ENCODE data around the gene CDKL5.

Gene CDKL5

GRCh38 chrX:18461431-18461830, 36.0 kb downstream of the CDKL5 start:
- DNase-seq = no peak

- no peak for DNase-seq
Measured at GRCh38 chrX:18464499-18464898, 39.1 kb downstream of the CDKL5 start.

GRCh38 chrX:18465051-18465450, 39.6 kb downstream of the CDKL5 start:
- DNase-seq = no peak

- no peak for DNase-seq
Measured at GRCh38 chrX:18468599-18468998, 43.2 kb downstream of the CDKL5 start.

GRCh38 chrX:18471296-18471695, 45.9 kb downstream of the CDKL5 start:
- DNase-seq = no peak

- DNase-seq = peak; percentile 2
Measured at GRCh38 chrX:18490806-18491555, 65.6 kb downstream of the CDKL5 start.

- DNase-seq = peak; percentile 56
Measured at GRCh38 chrX:18491587-18492340, 66.4 kb downstream of the CDKL5 start.

- DNase-seq = no peak
Measured at GRCh38 chrX:18534949-18535348, 109.5 kb downstream of the CDKL5 start.

GRCh38 chrX:18537068-18537467, 111.7 kb downstream of the CDKL5 start:
- DNase-seq = no peak

GRCh38 chrX:18537524-18537923, 112.1 kb downstream of the CDKL5 start:
- DNase-seq = no peak

GRCh38 chrX:18542131-18542530, 116.7 kb downstream of the CDKL5 start:
- DNase-seq = no peak

- no peak for DNase-seq
Measured at GRCh38 chrX:18542905-18543304, 117.5 kb downstream of the CDKL5 start.

GRCh38 chrX:18543738-18544137, 118.3 kb downstream of the CDKL5 start:
- no peak for DNase-seq

GRCh38 chrX:18545771-18546170, 120.4 kb downstream of the CDKL5 start:
- DNase-seq = no peak

- no peak for DNase-seq
Measured at GRCh38 chrX:18548996-18549395, 123.6 kb downstream of the CDKL5 start.

- no peak for DNase-seq
Measured at GRCh38 chrX:18549643-18550042, 124.2 kb downstream of the CDKL5 start.

GRCh38 chrX:18557879-18558278, 132.5 kb downstream of the CDKL5 start:
- no peak for DNase-seq

GRCh38 chrX:18558799-18559198, 133.4 kb downstream of the CDKL5 start:
- DNase-seq = no peak

- no peak for DNase-seq
Measured at GRCh38 chrX:18561020-18561419, 135.6 kb downstream of the CDKL5 start.

- no peak for DNase-seq
Measured at GRCh38 chrX:18565727-18566126, 140.3 kb downstream of the CDKL5 start.

GRCh38 chrX:18566748-18567147, 141.3 kb downstream of the CDKL5 start:
- no peak for DNase-seq

- DNase-seq = no peak
Measured at GRCh38 chrX:18573556-18573955, 148.1 kb downstream of the CDKL5 start.

- DNase-seq = peak; percentile 60
Measured at GRCh38 chrX:18574591-18574990, 149.2 kb downstream of the CDKL5 start.

- no peak for DNase-seq
Measured at GRCh38 chrX:18575744-18576143, 150.3 kb downstream of the CDKL5 start.
